HG03103 (cell line): ENCODE data around the gene ZFPM1.

Experiments
- ATAC-seq: cut with Tn5 transposase; IDR thresholded peaks from one replicate; pipeline ENCODE4 v1.9.1; 2021; ENCODE audit warnings: low read depth; ENCODE audit not compliant: unreplicated experiment

The ZFPM1 gene

DNA sequence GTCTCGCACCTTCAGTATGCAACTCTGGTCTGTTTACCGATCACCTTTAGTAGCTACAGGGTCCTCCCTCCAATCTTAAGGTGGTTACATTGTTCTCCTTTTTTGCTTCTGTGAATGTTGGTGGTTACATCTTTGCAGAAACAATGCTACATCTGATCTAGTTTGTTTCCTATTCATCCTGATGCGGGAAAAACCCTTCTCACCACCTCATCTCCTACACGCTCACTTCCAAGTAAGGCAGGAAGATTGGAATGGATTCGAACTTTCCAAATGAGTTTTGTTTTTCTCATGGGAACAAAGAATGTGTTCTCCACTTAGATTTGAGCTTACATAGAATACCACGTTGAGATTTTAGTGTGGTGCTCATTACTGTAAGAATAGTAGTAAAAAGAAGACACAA lies 131.6 kb downstream of the ZFPM1 start:
- no peak for ATAC-seq

DNA sequence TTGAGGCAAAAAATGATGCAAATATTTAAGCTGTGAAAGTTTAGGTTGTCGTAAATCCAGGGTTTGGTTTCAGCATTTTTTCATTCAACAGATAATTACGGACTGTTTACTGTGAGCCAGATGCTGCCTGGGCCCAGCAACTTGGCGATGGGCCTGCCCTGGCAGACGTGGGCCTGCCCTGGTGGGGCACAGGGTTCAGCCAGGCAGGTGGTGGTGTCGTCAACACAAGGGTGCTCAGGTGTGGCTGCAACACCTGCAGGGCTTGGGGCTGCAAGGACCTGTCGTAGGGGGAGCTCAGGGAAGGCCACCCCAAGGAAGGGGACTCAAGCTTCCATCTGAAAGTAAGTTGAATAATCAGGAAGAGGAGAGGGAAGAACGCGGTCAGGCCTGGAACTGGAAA lies 132.2 kb downstream of the ZFPM1 start:
- ATAC-seq = no peak

DNA sequence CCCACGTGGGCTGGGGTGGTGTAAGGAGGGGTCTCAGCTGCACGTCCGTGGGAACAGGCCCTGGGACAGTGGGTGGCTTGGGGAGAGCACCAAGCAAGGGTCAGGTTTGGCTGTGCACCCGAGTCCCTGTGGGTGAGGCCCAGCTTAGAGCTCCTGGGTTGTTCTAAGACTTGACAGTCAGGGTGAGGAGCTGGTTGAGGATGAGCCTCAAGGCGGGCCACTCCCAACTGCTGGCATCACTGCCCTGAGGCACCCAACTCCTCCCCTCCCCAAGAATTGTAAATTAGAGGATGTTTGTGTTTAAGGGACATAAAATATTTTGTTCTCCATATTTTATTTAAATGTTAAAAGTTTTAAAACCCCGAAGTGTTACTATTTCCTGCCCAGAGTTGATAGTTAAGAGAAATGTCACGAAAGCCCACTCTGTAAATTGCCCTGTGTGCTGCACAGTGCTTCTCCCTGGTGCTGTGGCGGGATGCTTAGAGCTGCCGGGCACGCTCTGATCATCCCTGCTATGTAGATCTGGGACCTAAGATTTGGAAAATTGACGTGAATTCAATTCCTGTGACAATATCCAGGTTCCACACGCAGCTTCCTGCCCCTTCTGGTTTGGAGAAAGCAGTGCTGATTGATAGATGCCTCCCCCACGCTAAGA lies 133.0 kb downstream of the ZFPM1 start:
- ATAC-seq = no peak
